Measurements from ENCODE around the gene PRDM16. TPM values are rescaled to one million over a fixed set of nuclear protein-coding genes. Genes with fewer than 3 reads are reported as not detected.

PRDM16 gene
- total RNA-seq, 1 experiment from 2014 or later = 6.1 TPM

GRCh38 chr1:3019516-3020051 is 49.4 kb upstream of the PRDM16 start:
- TF ChIP-seq SP1 (IDR thresholded peaks at IDR 0.05; ENCODE audit: low read depth) (no peak), ATF3 (IDR thresholded peaks at IDR 0.05) (no peak)
- no peaks in the 10 kb centered on the region for H3K4me1 ChIP-seq (ENCODE audit: control insufficient read depth in 1 of 2, insufficient read depth in 2 of 2, low read length in 2 of 2)
- H3K4me3 ChIP-seq (replicated peaks in 1 of 2; ENCODE audit: low read depth in 1 of 2, low read length in 2 of 2) = no peak overlapping the region
- no peaks in the 10 kb centered on the region for H3K79me2 ChIP-seq (ENCODE audit: insufficient read depth, low read length)
- H3K27me3 ChIP-seq (ENCODE audit: insufficient read depth, low read length) = peaks cover 4% of the 10 kb centered on the region; the same call in 1 of the 2 replicates
- ATAC-seq (no peak), DNase-seq (ENCODE audit: low read depth, low spot score) (no peak)
- no peak overlapping the region for H2AFZ ChIP-seq (ENCODE audit: low read depth, low read length, poor library complexity, severe bottlenecking)
- ChIA-PET CTCF (no interaction called here), RAD21 (ENCODE audit: low non-redundant PET in 1 of 2, low total read pairs in 2 of 2, uncharacterized antibody in 2 of 2, unreplicated experiment in 2 of 2) (no interaction called here), POLR2A (no interaction called here)
- no peaks in the 10 kb centered on the region for H3K9me2 ChIP-seq (ENCODE audit: insufficient read depth)
- H3K9me3 ChIP-seq (ENCODE audit: control insufficient read depth in 1 of 2, insufficient read depth in 1 of 2, low read depth in 1 of 2, low read length in 2 of 2) = no peaks in the 10 kb centered on the region
- H4K20me1 ChIP-seq (ENCODE audit: insufficient read depth) = no peaks in the 10 kb centered on the region
- no peak overlapping the region for H3K4me2 ChIP-seq (ENCODE audit: low read length)
- intact Hi-C loops (cut with micrococcal nuclease) = no loop called here
- no peak overlapping the region for H3K9ac ChIP-seq (ENCODE audit: low read length)
- H3K27ac ChIP-seq (ENCODE audit: low read depth, low read length) = no peak overlapping the region
- no peaks in the 10 kb centered on the region for H3K36me3 ChIP-seq (ENCODE audit: control insufficient read depth in 1 of 2, insufficient read depth in 2 of 2, low read length in 2 of 2)
- BruUV-seq (replicated peaks) = no TSS peak

GRCh38 chr1:3020263-3020909 is 48.6 kb upstream of the PRDM16 start:
- intact Hi-C loops (cut with micrococcal nuclease) = no loop called here
- ChIA-PET POLR2A (no interaction called here), RAD21 (ENCODE audit: low non-redundant PET in 1 of 2, low total read pairs in 2 of 2, uncharacterized antibody in 2 of 2, unreplicated experiment in 2 of 2) (no interaction called here), CTCF (no interaction called here)
- no peaks in the 10 kb centered on the region for H3K4me1 ChIP-seq (ENCODE audit: control insufficient read depth in 1 of 2, insufficient read depth in 2 of 2, low read length in 2 of 2)
- TF ChIP-seq POLR2A (IDR thresholded peaks at IDR 0.05; ENCODE audit: borderline replicate concordance, extremely low read depth, insufficient read depth, insufficient read length) = no peak
- no peak for TF ChIP-seq ZBTB33 (IDR thresholded peaks at IDR 0.05; ENCODE audit: extremely low read depth, insufficient replicate concordance, low read length)
- no peak for TF ChIP-seq ZFX (IDR thresholded peaks at IDR 0.05)
- no peak for TF ChIP-seq ZNF274 (IDR thresholded peaks at IDR 0.05; ENCODE audit: low read depth, low read length)
- no peak for TF ChIP-seq EZH2 (IDR thresholded peaks at IDR 0.05)
- TF ChIP-seq FOSL1 (IDR thresholded peaks at IDR 0.05; ENCODE audit: low read depth) = no peak
- no peak for TF ChIP-seq SP1 (IDR thresholded peaks at IDR 0.05; ENCODE audit: low read depth)
- TF ChIP-seq JUND (IDR thresholded peaks at IDR 0.05) = no peak
- no peak for TF ChIP-seq ATF3 (IDR thresholded peaks at IDR 0.05)
- no peak for DNase-seq (ENCODE audit: low read depth, low spot score)
- no peaks in the 10 kb centered on the region for H3K9me2 ChIP-seq (ENCODE audit: insufficient read depth)
- H3K79me2 ChIP-seq (ENCODE audit: insufficient read depth, low read length) = no peaks in the 10 kb centered on the region
- BruUV-seq (replicated peaks) = no TSS peak
- H3K9ac ChIP-seq (ENCODE audit: low read length) = no peak overlapping the region
- H3K4me2 ChIP-seq (ENCODE audit: low read length) = no peak overlapping the region
- H3K36me3 ChIP-seq (ENCODE audit: control insufficient read depth in 1 of 2, insufficient read depth in 2 of 2, low read length in 2 of 2) = no peaks in the 10 kb centered on the region
- no peaks in the 10 kb centered on the region for H3K9me3 ChIP-seq (ENCODE audit: control insufficient read depth in 1 of 2, insufficient read depth in 1 of 2, low read depth in 1 of 2, low read length in 2 of 2)
- peaks cover 4% of the 10 kb centered on the region; the same call in 1 of the 2 replicates for H3K27me3 ChIP-seq (ENCODE audit: insufficient read depth, low read length)
- H3K27ac ChIP-seq (ENCODE audit: low read depth, low read length) = no peak overlapping the region
- H3K4me3 ChIP-seq (replicated peaks in 1 of 2; ENCODE audit: low read depth in 1 of 2, low read length in 2 of 2) = no peak overlapping the region
- no peaks in the 10 kb centered on the region for H4K20me1 ChIP-seq (ENCODE audit: insufficient read depth)
- no peak overlapping the region for H2AFZ ChIP-seq (ENCODE audit: low read depth, low read length, poor library complexity, severe bottlenecking)
- no peak for ATAC-seq
